ENCODE data around the gene PDLIM7. TPM values are rescaled to one million over a fixed set of nuclear protein-coding genes. Genes with fewer than 3 reads are reported as not detected.

Gene PDLIM7
- total RNA-seq, 4 donors from 2014 or later: 316 to 1,085 (median 575) TPM

DNA sequence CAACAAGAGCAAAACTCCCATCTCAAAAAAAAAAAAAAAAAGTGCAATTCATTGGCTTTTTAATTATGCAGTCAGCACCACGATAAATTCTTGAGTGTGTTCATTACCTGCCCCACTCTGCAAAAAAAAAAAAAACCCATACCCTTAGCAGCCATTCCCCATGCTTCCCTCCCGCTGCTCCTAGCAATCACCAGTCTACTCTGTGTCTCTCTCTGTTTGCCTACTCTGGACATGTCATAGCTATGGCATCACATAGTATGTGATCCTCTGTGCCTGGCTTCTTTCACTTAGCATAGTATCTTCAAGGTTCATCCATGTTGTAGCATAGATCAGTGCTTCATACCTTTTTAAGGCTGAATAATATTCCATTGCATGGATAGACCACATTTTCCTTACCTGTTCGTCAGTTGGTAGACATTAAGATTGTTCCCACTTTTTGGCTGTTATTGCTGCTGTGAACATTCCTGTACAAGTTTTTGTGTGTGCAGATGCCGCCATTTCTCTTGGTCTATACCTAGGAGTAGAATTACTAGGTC is 57.8 kb downstream of the PDLIM7 start:
- Histone ChIP-seq H3K4me3 (no peak overlapping the region), H3K9me3 (no peaks in the 10 kb centered on the region), H3K27me3 (no peaks in the 10 kb centered on the region), H3K4me1 (no peaks in the 10 kb centered on the region), H3K27ac (replicated peaks in 1 of 4) (no peak overlapping the region), H3K36me3 (peaks cover 27 to 73% (median 70%) of the 10 kb centered on the region in 4 donors)
- intact Hi-C loops (cut with DNase I): no loop called here
- WGBS: 97% methylated on average over 4 of the region's 4 CpGs
- TF ChIP-seq, protein P1, sequence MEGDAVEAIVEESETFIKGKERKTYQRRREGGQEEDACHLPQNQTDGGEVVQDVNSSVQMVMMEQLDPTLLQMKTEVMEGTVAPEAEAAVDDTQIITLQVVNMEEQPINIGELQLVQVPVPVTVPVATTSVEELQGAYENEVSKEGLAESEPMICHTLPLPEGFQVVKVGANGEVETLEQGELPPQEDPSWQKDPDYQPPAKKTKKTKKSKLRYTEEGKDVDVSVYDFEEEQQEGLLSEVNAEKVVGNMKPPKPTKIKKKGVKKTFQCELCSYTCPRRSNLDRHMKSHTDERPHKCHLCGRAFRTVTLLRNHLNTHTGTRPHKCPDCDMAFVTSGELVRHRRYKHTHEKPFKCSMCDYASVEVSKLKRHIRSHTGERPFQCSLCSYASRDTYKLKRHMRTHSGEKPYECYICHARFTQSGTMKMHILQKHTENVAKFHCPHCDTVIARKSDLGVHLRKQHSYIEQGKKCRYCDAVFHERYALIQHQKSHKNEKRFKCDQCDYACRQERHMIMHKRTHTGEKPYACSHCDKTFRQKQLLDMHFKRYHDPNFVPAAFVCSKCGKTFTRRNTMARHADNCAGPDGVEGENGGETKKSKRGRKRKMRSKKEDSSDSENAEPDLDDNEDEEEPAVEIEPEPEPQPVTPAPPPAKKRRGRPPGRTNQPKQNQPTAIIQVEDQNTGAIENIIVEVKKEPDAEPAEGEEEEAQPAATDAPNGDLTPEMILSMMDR (IDR thresholded peaks at IDR 0.05): no peak
- no peak for TF ChIP-seq EP300 (IDR thresholded peaks at IDR 0.05)
- no peak for TF ChIP-seq POLR2A (IDR thresholded peaks at IDR 0.05; ENCODE audit: low read depth)
- no peak for TF ChIP-seq POLR2AphosphoS5 (IDR thresholded peaks at IDR 0.05)
- DNase-seq (ENCODE audit: extremely low spot score): no peak

DNA sequence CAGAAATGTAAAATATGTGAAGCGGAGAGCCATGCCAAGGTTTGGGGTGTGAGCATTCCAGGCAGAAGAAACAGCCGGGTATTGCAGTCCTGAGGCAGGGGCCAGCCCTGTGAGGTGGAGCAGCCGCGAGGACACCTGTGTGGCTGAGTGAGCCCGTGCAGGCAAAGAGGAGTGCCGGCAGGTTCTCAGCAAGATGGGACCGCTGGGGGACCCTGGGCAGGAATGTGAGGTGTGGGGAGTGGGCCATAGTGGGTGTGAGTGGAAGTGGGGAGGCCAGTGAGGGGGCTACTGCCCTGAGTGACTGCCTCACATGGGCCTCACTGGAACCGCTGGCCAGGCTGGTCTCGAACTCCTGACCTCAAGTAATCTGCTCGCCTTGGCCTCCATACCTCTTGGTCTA is 58.9 kb downstream of the PDLIM7 start:
- Histone ChIP-seq H3K4me3 (no peak overlapping the region), H3K27me3 (no peaks in the 10 kb centered on the region), H3K27ac (replicated peaks in 1 of 4) (no peak overlapping the region), H3K4me1 (no peaks in the 10 kb centered on the region), H3K9me3 (no peaks in the 10 kb centered on the region), H3K36me3 (peaks cover 39 to 84% (median 81%) of the 10 kb centered on the region in 4 donors)
- intact Hi-C loops (cut with DNase I): no loop called here
- DNase-seq (ENCODE audit: extremely low spot score): no peak
- WGBS: 91% methylated on average over 10 of the region's 10 CpGs
- TF ChIP-seq EP300 (IDR thresholded peaks at IDR 0.05) (no peak), POLR2A (IDR thresholded peaks at IDR 0.05; ENCODE audit: low read depth) (no peak), POLR2AphosphoS5 (IDR thresholded peaks at IDR 0.05) (no peak)
- TF ChIP-seq, protein P1 (IDR thresholded peaks at IDR 0.05): no peak

DNA sequence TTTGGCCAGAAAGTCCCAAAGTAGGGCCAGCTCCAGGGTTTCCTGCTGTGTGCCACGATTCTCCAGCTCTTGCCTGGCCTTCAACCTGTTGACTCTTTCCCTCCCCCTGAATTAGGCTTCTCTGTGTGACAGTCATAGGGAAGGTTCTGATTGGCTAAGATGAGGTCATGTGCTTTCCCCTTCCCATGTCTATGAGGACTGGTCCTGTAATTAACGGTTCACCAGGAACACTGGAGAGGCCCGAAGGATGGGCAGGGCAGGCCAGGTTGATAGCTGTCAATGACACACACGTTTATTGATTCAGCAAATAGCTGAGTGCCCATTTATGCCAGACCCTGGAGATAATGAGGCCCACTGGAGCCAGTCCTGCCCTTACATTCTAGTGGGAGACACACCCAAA is 59.8 kb downstream of the PDLIM7 start:
- no peak overlapping the region for H3K4me3 ChIP-seq
- no peaks in the 10 kb centered on the region for H3K27me3 ChIP-seq
- intact Hi-C loops (cut with DNase I): no loop called here
- no peaks in the 10 kb centered on the region for H3K9me3 ChIP-seq
- peaks cover 46 to 92% (median 89%) of the 10 kb centered on the region in 4 donors for H3K36me3 ChIP-seq
- no peak for DNase-seq (ENCODE audit: extremely low spot score)
- no peak overlapping the region for H3K27ac ChIP-seq (replicated peaks in 1 of 4)
- 76% methylated on average over 4 of the region's 4 CpGs for WGBS
- H3K4me1 ChIP-seq: peaks cover 0 to 2% (median under 1%) of the 10 kb centered on the region in 4 donors
- no peak for TF ChIP-seq EP300 (IDR thresholded peaks at IDR 0.05)
- TF ChIP-seq, protein P1 (IDR thresholded peaks at IDR 0.05): no peak
- no peak for TF ChIP-seq POLR2AphosphoS5 (IDR thresholded peaks at IDR 0.05)
- no peak for TF ChIP-seq POLR2A (IDR thresholded peaks at IDR 0.05; ENCODE audit: low read depth)

DNA sequence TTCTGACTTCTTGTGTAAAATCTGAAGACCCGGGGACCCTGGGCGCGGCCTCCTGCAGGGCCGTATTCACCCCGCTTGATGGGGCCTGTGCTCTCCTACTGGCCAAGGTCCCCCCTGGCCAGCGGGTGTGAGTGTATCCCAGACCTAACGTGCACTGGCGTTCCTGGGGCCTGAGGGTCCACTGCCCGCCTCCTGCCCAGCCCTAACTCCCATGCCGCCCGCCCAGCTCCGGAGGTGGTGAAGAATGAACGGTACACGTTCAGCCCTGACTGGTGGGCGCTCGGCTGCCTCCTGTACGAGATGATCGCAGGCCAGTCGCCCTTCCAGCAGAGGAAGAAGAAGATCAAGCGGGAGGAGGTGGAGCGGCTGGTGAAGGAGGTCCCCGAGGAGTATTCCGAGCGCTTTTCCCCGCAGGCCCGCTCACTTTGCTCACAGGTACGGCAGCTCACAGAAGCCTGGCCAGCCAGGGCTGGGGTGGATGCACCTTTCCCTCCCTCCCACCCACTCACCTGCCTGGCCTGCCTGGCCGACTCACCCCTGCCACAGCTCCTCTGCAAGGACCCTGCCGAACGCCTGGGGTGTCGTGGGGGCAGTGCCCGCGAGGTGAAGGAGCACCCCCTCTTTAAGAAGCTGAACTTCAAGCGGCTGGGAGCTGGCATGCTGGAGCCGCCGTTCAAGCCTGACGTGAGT is 61.4 kb downstream of the PDLIM7 start:
- no peaks in the 10 kb centered on the region for H3K9me3 ChIP-seq
- no peak overlapping the region for H3K4me3 ChIP-seq
- intact Hi-C loops (cut with DNase I): no loop called here
- H3K4me1 ChIP-seq: peaks cover 15 to 18% (median 16%) of the 10 kb centered on the region in 4 donors
- TF ChIP-seq POLR2AphosphoS5 (IDR thresholded peaks at IDR 0.05): no peak
- WGBS: 94% methylated on average over 34 of the region's 37 CpGs
- no peak for DNase-seq (ENCODE audit: extremely low spot score)
- H3K27me3 ChIP-seq: no peaks in the 10 kb centered on the region
- peaks cover 50 to 93% (median 88%) of the 10 kb centered on the region in 4 donors for H3K36me3 ChIP-seq
- H3K27ac ChIP-seq (replicated peaks in 1 of 4): no peak overlapping the region

DNA sequence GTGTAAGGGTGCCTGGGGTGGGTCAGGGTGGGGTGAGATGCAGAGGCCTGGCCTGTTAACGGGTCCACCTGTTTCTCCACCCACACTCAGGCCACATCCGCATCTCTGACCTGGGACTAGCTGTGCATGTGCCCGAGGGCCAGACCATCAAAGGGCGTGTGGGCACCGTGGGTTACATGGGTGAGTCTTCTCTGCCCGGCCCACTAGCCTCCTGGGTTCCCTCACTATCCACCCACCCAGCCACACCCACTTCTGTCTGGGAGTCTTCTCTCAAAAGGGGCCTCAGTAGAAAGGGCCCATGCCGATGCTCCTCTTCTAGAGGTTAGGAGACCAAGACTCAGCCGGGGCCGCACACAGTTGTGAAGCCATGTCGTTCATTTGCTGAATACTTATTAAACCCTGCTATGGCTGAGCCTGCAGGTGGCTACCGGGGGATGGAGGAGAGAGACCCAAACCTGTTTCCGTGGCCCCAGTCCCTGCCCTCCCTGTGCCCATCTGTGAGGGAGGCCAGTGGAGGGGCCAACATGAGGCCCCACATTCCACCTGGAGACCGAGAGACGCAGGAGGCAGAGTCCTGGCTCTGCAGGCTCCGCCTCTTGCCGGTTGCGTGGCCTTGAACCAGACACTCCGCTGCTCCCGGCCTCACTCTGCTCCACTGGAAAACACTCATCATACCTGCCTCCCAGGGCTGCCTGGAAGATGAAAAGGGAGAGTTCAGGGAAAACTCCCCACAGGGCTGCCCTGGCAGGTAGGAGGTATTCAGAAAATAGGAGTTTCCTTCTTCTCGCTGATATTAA is 62.3 kb downstream of the PDLIM7 start:
- TF ChIP-seq, protein P1 (IDR thresholded peaks at IDR 0.05): no peak
- TF ChIP-seq POLR2AphosphoS5 (IDR thresholded peaks at IDR 0.05) (no peak), EP300 (IDR thresholded peaks at IDR 0.05) (no peak), POLR2A (IDR thresholded peaks at IDR 0.05; ENCODE audit: low read depth) (no peak)
- 89% methylated on average over 10 of the region's 20 CpGs for WGBS
- H3K4me1 ChIP-seq: peaks cover 20 to 26% (median 24%) of the 10 kb centered on the region in 4 donors
- intact Hi-C loops (cut with DNase I): no loop called here
- no peaks in the 10 kb centered on the region for H3K27me3 ChIP-seq
- no peak overlapping the region for H3K4me3 ChIP-seq
- no peaks in the 10 kb centered on the region for H3K9me3 ChIP-seq
- H3K27ac ChIP-seq (replicated peaks in 1 of 4): no peak overlapping the region
- H3K36me3 ChIP-seq: peaks cover 46 to 93% (median 88%) of the 10 kb centered on the region in 4 donors
- DNase-seq (ENCODE audit: extremely low spot score): no peak
